Keratinocyte (primary cell): ENCODE results near the gene TSPAN18. TPM values are rescaled to one million over a fixed set of nuclear protein-coding genes. Genes with fewer than 3 reads are reported as not detected.

ENCODE experiments used
- DNase-seq: peaks from one replicate; pipeline ENCODE4 v3.0.0-alpha.2; 2011; ENCODE audit warnings: low read depth, missing footprints, low spot score
- FAIRE-seq: peaks from 2 replicates; lab custom pipeline; 2011; peaks lifted over from hg19 to GRCh38; lab: Jason Lieb, UNC
- H2AFZ ChIP-seq: 2 replicates; pipeline ENCODE4 v1.6.0; 2012; ENCODE audit warnings: low read length, control low read depth, inconsistent platforms; ENCODE audit not compliant: control insufficient read depth
- H3K27ac ChIP-seq: 2 replicates; pipeline ENCODE4 v1.5.1; 2011; ENCODE audit warnings: low read length; ENCODE audit not compliant: control insufficient read depth, insufficient read depth
- H3K27me3 ChIP-seq: 3 replicates; pipeline ENCODE4 v1.6.0; 2011; ENCODE audit warnings: low read length; ENCODE audit not compliant: control insufficient read depth, insufficient read depth; ENCODE audit errors: extremely low read depth
- H3K36me3 ChIP-seq, 2 experiments: 2 replicates in 1 of 2; 3 replicates in 1 of 2; pipeline ENCODE4 v1.5.1; 2011; ENCODE audit warnings: low read length in 2 of 2, mild to moderate bottlenecking in 1 of 2; ENCODE audit not compliant: control insufficient read depth in 2 of 2, insufficient read depth in 2 of 2; ENCODE audit errors: extremely low read depth in 1 of 2
- H3K4me1 ChIP-seq: 3 replicates; pipeline ENCODE4 v1.5.1; 2011; ENCODE audit warnings: low read length; ENCODE audit not compliant: control insufficient read depth, insufficient read depth; ENCODE audit errors: extremely low read depth
- H3K4me2 ChIP-seq: 3 replicates; pipeline ENCODE4 v1.6.0; 2011; ENCODE audit warnings: low read depth, low read length; ENCODE audit not compliant: control insufficient read depth, insufficient read depth; ENCODE audit errors: extremely low read depth
- H3K4me3 ChIP-seq, 3 experiments: fragments of 200-600 bp in 1 of 3; sonication (generic) in 1 of 3; 2 replicates in 2 of 3; 3 replicates in 1 of 3; pipeline ENCODE4 v1.5.1; 2011 to 2016; ENCODE audit warnings: low read length in 3 of 3, mild to moderate bottlenecking in 3 of 3, control low read depth in 2 of 3, inconsistent platforms in 1 of 3, low read depth in 1 of 3, mixed read lengths in 1 of 3, mixed run types in 1 of 3, moderate library complexity in 1 of 3; ENCODE audit not compliant: control insufficient read depth in 2 of 3, insufficient read depth in 2 of 3; ENCODE audit errors: extremely low read depth in 1 of 3
- H3K79me2 ChIP-seq: 2 replicates; pipeline ENCODE4 v1.6.0; 2012; ENCODE audit warnings: low read length; ENCODE audit not compliant: control insufficient read depth, insufficient read depth
- H3K9ac ChIP-seq: 3 replicates; pipeline ENCODE4 v1.6.0; 2011; ENCODE audit warnings: low read length; ENCODE audit not compliant: control insufficient read depth, insufficient read depth; ENCODE audit errors: extremely low read depth
- H3K9me1 ChIP-seq: 3 replicates; pipeline ENCODE4 v1.6.0; 2011; ENCODE audit warnings: low read length; ENCODE audit not compliant: control insufficient read depth, insufficient read depth; ENCODE audit errors: extremely low read depth
- H3K9me3 ChIP-seq: 2 replicates; pipeline ENCODE4 v1.5.1; 2012; ENCODE audit warnings: low read depth, low read length; ENCODE audit not compliant: control insufficient read depth
- H4K20me1 ChIP-seq: 3 replicates; pipeline ENCODE4 v1.6.0; 2011; ENCODE audit warnings: low read length; ENCODE audit not compliant: control insufficient read depth, insufficient read depth; ENCODE audit errors: extremely low read depth
- EZH2 ChIP-seq: IDR thresholded peaks from one replicate; pipeline ENCODE4 v1.6.1; 2012; ENCODE audit warnings: inconsistent platforms, mild to moderate bottlenecking, low read length, moderate library complexity
- dilution Hi-C: fragments of 300-500 bp; cut with MboI; formaldehyde crosslinking; loops from one replicate; pipeline ENCODE4 v1.7.0; 2020; ENCODE audit warnings: low sequenced_read_pairs; ENCODE audit not compliant: extremely low pct_ligation_motif_present
- polyA plus RNA-seq, 5 experiments: library from polyadenylated mRNA; depleted of rRNA in 3 of 5; stranded (reverse) in 3 of 5; stranded (forward) in 1 of 5; unstranded in 1 of 5; fragments of >200 nt; gene quantifications; 1 replicate in 1 of 5; 2 replicates in 3 of 5; 3 replicates in 1 of 5; pipeline versions ENCODE4 v1.2.1 to v1.2.3, GENCODE V29; 2011 to 2012; ENCODE audit warnings: missing spikeins in 2 of 5, low read depth in 1 of 5, low replicate concordance in 1 of 5
- TF ChIP-seq, protein P1 (sequence below), 3 experiments: IDR thresholded peaks in 1 of 3; conservative IDR thresholded peaks in 1 of 3; optimal IDR thresholded peaks in 1 of 3; 2 replicates in 2 of 3; 3 replicates in 1 of 3; pipeline versions ENCODE3 to v1.5.1; 2011; ENCODE audit warnings: low read length in 3 of 3, mild to moderate bottlenecking in 3 of 3, moderate library complexity in 2 of 3, control low read depth in 1 of 3, inconsistent platforms in 1 of 3; ENCODE audit not compliant: insufficient read depth in 2 of 3; ENCODE audit errors: extremely low read depth in 1 of 3

TSPAN18 gene
- polyA plus RNA-seq, 1 donor (not counting 4 experiments of a cell fraction or from before 2014, with no cell fraction given), result not detected

DNA sequence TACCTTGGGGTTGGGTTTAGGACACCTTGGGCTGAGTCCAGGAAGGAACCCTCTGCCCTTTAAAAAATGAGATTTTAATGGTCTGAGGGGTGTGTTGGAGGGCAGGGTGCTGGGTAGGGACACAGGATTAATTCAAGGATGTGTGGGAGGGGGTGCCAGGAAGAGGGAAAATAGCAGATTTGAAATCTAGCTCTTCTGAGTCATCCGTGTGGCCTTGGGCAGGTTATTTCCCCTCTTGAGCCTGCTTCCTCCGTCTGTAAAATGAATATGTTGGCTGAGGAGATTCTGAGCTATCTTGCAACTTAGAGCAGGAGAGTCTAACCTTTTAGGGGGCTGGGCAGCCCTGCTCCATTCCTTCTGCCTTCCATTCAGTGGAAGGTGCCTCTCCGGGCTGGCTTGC is 3.0 kb downstream of the TSPAN18 start:
- DNase-seq, result no peak
- Histone ChIP-seq H3K4me2 (no peak overlapping the region), H3K9ac (no peak overlapping the region), H3K9me3 (no peaks in the 10 kb centered on the region), H2AFZ (no peak overlapping the region), H3K36me3 (no peaks in the 10 kb centered on the region), H3K27ac (no peak overlapping the region), H3K79me2 (no peaks in the 10 kb centered on the region), H3K4me3 (no peak overlapping the region), H3K9me1 (no peaks in the 10 kb centered on the region), H4K20me1 (no peaks in the 10 kb centered on the region), H3K4me1 (peaks cover 4% of the 10 kb centered on the region), H3K27me3 (peaks cover 68% of the 10 kb centered on the region)
- TF ChIP-seq, protein P1, sequence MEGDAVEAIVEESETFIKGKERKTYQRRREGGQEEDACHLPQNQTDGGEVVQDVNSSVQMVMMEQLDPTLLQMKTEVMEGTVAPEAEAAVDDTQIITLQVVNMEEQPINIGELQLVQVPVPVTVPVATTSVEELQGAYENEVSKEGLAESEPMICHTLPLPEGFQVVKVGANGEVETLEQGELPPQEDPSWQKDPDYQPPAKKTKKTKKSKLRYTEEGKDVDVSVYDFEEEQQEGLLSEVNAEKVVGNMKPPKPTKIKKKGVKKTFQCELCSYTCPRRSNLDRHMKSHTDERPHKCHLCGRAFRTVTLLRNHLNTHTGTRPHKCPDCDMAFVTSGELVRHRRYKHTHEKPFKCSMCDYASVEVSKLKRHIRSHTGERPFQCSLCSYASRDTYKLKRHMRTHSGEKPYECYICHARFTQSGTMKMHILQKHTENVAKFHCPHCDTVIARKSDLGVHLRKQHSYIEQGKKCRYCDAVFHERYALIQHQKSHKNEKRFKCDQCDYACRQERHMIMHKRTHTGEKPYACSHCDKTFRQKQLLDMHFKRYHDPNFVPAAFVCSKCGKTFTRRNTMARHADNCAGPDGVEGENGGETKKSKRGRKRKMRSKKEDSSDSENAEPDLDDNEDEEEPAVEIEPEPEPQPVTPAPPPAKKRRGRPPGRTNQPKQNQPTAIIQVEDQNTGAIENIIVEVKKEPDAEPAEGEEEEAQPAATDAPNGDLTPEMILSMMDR (optimal IDR thresholded peaks at IDR 0.05 in 1 of 3, IDR thresholded peaks at IDR 0.05 in 1 of 3, conservative IDR thresholded peaks at IDR 0.05 in 1 of 3; ENCODE audit: extremely low read depth in 1 of 3, insufficient read depth in 2 of 3, low read length in 3 of 3), result no peak
- no peak for TF ChIP-seq EZH2
- dilution Hi-C loops, result no loop called here
- FAIRE-seq, result no peak

DNA sequence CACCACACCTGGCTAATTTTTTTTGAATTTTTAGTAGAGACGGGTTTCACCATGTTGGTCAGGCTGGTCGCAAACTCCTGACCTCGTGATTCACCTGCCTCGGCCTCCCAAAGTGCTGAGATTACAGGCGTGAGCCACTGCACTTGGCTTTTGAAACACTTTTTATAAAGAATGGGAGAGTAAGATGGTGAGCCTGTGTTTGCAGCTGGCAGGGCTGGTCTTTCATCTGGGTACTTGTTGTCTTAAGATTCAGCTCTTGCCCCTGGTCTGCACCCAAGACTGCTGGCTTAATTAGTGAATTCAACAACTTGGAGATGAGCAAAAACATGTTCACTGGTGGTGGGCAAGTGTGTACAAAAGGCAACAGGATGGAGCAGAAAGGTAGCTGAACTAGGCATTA is 4.0 kb downstream of the TSPAN18 start:
- H3K79me2 ChIP-seq, result no peaks in the 10 kb centered on the region
- H3K9me1 ChIP-seq, result no peaks in the 10 kb centered on the region
- no peak overlapping the region for H3K9ac ChIP-seq
- H3K27me3 ChIP-seq, result peaks cover 60% of the 10 kb centered on the region
- no peak overlapping the region for H3K27ac ChIP-seq
- no peaks in the 10 kb centered on the region for H3K36me3 ChIP-seq
- DNase-seq (no peak), FAIRE-seq (no peak)
- H3K9me3 ChIP-seq, result no peaks in the 10 kb centered on the region
- no peak overlapping the region for H3K4me2 ChIP-seq
- no peaks in the 10 kb centered on the region for H4K20me1 ChIP-seq
- no peak overlapping the region for H2AFZ ChIP-seq
- no peak overlapping the region for H3K4me3 ChIP-seq
- H3K4me1 ChIP-seq, result peaks cover 4% of the 10 kb centered on the region
- dilution Hi-C loops, result no loop called here
- TF ChIP-seq, protein P1 (optimal IDR thresholded peaks at IDR 0.05 in 1 of 3, IDR thresholded peaks at IDR 0.05 in 1 of 3, conservative IDR thresholded peaks at IDR 0.05 in 1 of 3; ENCODE audit: extremely low read depth in 1 of 3, insufficient read depth in 2 of 3, low read length in 3 of 3), result no peak
- no peak for TF ChIP-seq EZH2
